ENCODE measurements around the gene KRTAP5-7. TPM values are rescaled to one million over a fixed set of nuclear protein-coding genes. Genes with fewer than 3 reads are reported as not detected.
"Not testable (repeated sequence)": the region's sequence is repeated elsewhere in the genome, so short reads cannot be mapped to it uniquely, and the experiment has no call there.

KRTAP5-7 gene
- total RNA-seq, 1 experiment from 2014 or later: not detected

- not testable (repeated sequence) for H3K4me1 ChIP-seq (replicated peaks); H3K27ac ChIP-seq
Measured at GRCh38 chr11:71566626-71567599, 39.8 kb downstream of the KRTAP5-7 start.

DNA sequence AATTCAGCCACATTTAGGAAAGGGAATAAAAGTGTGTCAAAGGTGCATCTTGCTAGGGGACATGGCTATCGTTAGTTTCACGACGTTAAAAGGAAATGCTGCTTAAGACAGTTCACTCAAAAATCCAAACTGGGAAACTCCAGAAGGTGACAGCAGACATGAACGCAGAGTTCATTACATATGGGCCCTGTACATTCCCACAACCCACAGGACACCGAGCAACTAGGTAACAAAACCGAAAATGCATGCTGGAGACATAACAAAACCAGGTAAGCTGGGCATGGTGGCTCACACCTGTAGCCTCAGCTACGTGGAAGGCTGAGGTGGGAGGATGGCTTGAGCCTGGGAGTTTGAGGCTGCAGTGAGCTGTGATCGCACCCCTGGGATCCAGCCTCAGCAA, 40.6 kb downstream of the KRTAP5-7 start:
- not testable (repeated sequence) for H3K36me3 ChIP-seq; H3K4me3 ChIP-seq; DNase-seq (ENCODE audit: low read depth in 1 of 2, low spot score in 2 of 2); H3K27me3 ChIP-seq (replicated peaks); H3K27ac ChIP-seq; H3K9me3 ChIP-seq (replicated peaks); H3K4me1 ChIP-seq (replicated peaks)

More at GRCh38 chr11:71566626-71567599, 39.8 kb downstream of the KRTAP5-7 start:
- H3K27me3 ChIP-seq (replicated peaks); DNase-seq (ENCODE audit: low read depth in 1 of 2, low spot score in 2 of 2); H3K9me3 ChIP-seq (replicated peaks); H3K4me3 ChIP-seq; H3K36me3 ChIP-seq: not testable (repeated sequence)

DNA sequence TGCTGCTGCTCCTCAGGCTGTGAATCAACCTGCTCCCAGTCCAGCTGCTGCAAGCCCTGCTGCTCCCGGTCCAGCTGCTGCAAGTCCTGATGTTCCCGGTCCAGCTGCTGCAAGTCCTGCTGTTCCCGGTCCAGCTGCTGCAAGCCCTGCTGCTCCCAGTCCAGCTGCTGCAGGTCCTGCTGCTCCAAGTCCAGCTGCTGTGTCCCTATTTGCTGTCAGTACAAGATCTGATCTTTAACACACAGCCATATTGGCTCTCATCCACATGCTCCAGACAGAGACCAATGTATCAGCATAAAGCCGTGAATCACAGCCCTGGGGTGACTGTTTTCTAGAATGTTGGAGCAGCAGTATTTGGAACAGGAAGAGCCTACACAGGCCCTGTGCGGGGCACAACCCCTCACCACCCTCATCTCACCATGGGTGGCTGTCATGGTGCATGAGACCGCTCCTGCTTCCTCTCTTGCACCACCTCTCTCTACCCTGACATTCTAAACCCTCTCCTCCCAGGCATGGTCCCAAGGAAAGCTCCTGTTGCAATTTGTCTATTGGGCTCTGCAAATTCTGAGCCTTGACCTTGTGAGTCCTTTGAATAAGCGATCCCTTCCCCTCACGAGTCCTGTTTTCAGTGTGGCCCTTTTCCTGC, 41.8 kb downstream of the KRTAP5-7 start:
- no peak overlapping the region for H3K4me3 ChIP-seq
- H3K4me1 ChIP-seq (replicated peaks): no peaks in the 10 kb centered on the region
- H3K27me3 ChIP-seq (replicated peaks): no peaks in the 10 kb centered on the region
- H3K36me3 ChIP-seq: no peaks in the 10 kb centered on the region
- no peaks in the 10 kb centered on the region for H3K9me3 ChIP-seq (replicated peaks)
- no peak overlapping the region for H3K27ac ChIP-seq
- DNase-seq (ENCODE audit: low read depth in 1 of 2, low spot score in 2 of 2): no peak

DNA sequence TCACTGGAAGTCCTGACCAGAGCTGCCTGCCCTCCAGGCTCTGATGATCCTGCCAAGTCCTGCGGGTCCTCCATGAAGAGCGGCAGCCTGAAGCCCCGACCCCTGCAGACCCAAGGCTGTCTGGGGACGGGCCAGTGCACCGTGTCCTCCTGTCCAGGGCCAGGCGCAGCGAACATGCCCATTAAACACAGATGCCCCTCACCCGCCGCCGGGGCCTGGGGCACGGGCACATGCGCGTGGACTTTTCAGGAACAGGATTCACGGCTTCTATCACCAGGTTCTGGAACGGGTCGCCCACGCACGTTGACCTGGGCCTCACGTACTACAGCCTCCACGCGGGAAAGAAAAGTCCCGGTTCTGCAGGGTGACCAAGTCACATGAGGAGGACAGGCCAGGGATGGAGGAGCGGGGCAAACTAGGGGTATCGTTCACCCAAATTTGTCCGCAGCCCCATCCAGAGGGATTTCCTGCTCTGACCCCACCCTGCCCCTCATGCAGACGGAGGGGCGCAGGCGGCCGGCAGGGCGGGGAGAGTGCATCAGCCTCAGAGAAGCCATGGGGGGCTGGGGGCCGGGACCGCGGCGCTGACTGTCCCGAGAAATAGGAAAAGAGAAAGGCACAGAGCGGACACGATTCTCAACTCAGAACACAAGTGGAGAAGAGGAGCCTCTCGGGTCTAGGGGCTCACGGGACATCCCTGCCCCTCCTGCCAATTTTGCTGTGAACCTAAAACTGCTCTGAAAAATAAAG, 44.2 kb downstream of the KRTAP5-7 start:
- H3K27me3 ChIP-seq (replicated peaks): not testable (repeated sequence)

GRCh38 chr11:71572811-71573210, 45.7 kb downstream of the KRTAP5-7 start:
- Histone ChIP-seq H3K36me3 (no peaks in the 10 kb centered on the region), H3K27me3 (replicated peaks) (no peaks in the 10 kb centered on the region), H3K4me3 (no peak overlapping the region), H3K9me3 (replicated peaks) (no peaks in the 10 kb centered on the region), H3K4me1 (replicated peaks) (no peaks in the 10 kb centered on the region), H3K27ac (no peak overlapping the region)
- DNase-seq (ENCODE audit: low read depth in 1 of 2, low spot score in 2 of 2): no peak

More for the DNA sequence above, 44.2 kb downstream of the KRTAP5-7 start:
- H3K4me1 ChIP-seq (replicated peaks); DNase-seq (ENCODE audit: low read depth in 1 of 2, low spot score in 2 of 2); H3K27ac ChIP-seq; H3K36me3 ChIP-seq; H3K4me3 ChIP-seq; H3K9me3 ChIP-seq (replicated peaks): not testable (repeated sequence)

DNA sequence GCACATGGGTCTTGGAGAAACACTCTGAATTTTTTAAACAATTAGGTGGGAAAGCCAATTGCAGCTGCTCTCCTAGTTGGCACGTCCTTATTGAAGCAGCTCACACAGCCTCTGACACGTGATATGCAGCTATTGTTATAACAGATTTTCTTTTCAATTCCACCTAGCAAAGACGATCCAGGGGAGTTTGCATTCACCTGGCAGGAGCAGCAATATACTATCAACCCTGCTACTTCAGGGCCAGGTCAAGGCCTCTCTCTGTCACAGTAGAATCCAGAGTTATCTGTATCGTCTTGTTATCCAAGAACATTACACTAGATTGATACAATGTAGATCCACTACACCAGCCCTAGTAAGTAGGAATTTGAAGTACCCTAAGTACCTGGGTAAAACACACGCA, 47.4 kb downstream of the KRTAP5-7 start:
- Histone ChIP-seq H3K4me3 (no peak overlapping the region), H3K4me1 (replicated peaks) (no peaks in the 10 kb centered on the region), H3K27ac (no peak overlapping the region), H3K36me3 (no peaks in the 10 kb centered on the region), H3K9me3 (replicated peaks) (no peaks in the 10 kb centered on the region), H3K27me3 (replicated peaks) (no peaks in the 10 kb centered on the region)
- no peak for DNase-seq (ENCODE audit: low read depth in 1 of 2, low spot score in 2 of 2)

- H3K27me3 ChIP-seq (replicated peaks): no peaks in the 10 kb centered on the region
- no peak overlapping the region for H3K4me3 ChIP-seq
- no peak overlapping the region for H3K27ac ChIP-seq
- H3K9me3 ChIP-seq (replicated peaks): no peaks in the 10 kb centered on the region
- no peaks in the 10 kb centered on the region for H3K4me1 ChIP-seq (replicated peaks)
- DNase-seq (ENCODE audit: low read depth in 1 of 2, low spot score in 2 of 2): no peak
- H3K36me3 ChIP-seq: no peaks in the 10 kb centered on the region
Measured at GRCh38 chr11:71575723-71576424, 48.8 kb downstream of the KRTAP5-7 start.

- not testable (repeated sequence) for H3K4me1 ChIP-seq (replicated peaks); H3K27ac ChIP-seq; H3K4me3 ChIP-seq; H3K27me3 ChIP-seq (replicated peaks); H3K36me3 ChIP-seq; DNase-seq (ENCODE audit: low read depth in 1 of 2, low spot score in 2 of 2); H3K9me3 ChIP-seq (replicated peaks)
Measured at GRCh38 chr11:71576688-71577465, 49.8 kb downstream of the KRTAP5-7 start.

GRCh38 chr11:71577469-71578004, 50.5 kb downstream of the KRTAP5-7 start:
- no peak overlapping the region for H3K4me3 ChIP-seq
- H3K36me3 ChIP-seq: no peaks in the 10 kb centered on the region
- H3K27me3 ChIP-seq (replicated peaks): no peaks in the 10 kb centered on the region
- DNase-seq (ENCODE audit: low read depth in 1 of 2, low spot score in 2 of 2): no peak
- H3K9me3 ChIP-seq (replicated peaks): no peaks in the 10 kb centered on the region
- H3K27ac ChIP-seq: no peak overlapping the region
- no peaks in the 10 kb centered on the region for H3K4me1 ChIP-seq (replicated peaks)

Other genes with a start within 250 kb of the KRTAP5-7 start
- gene DHCR7, start 78.9 kb upstream of the KRTAP5-7 start, total RNA-seq (2014; rRNA removed; shearing (Covaris generic)): 9.2 and 15.4 TPM in 2 replicates
- 21.8 and 26.1 TPM in 2 replicates for gene NADSYN1, start 74.1 kb upstream of the KRTAP5-7 start, total RNA-seq (2014; rRNA removed; shearing (Covaris generic))
- gene KRTAP5-8, start 10.8 kb downstream of the KRTAP5-7 start, total RNA-seq (2014; rRNA removed; shearing (Covaris generic)): not detected in 2 replicates
- not detected in 2 replicates for gene KRTAP5-9, start 21.2 kb downstream of the KRTAP5-7 start, total RNA-seq (2014; rRNA removed; shearing (Covaris generic))
- gene KRTAP5-10, start 38.3 kb downstream of the KRTAP5-7 start, total RNA-seq (2014; rRNA removed; shearing (Covaris generic)): not detected in 2 replicates
- not detected in 2 replicates for gene KRTAP5-11, start 55.6 kb downstream of the KRTAP5-7 start, total RNA-seq (2014; rRNA removed; shearing (Covaris generic))

All from SJSA1 (cell line).